CD4-positive, alpha-beta T cell treated with Interleukin-10 for 1 hour (primary cell): ENCODE data around the gene GATD1.

Experiments used
- DNase-seq: peaks from one replicate; pipeline ENCODE4 v3.0.0-alpha.2; 2020

GATD1 gene

GRCh38 chr11:794766-795633 is 17.7 kb upstream of the GATD1 start:
- no peak for DNase-seq

- DNase-seq, result no peak
Measured at GRCh38 chr11:794013-794765, 16.9 kb upstream of the GATD1 start.

DNA sequence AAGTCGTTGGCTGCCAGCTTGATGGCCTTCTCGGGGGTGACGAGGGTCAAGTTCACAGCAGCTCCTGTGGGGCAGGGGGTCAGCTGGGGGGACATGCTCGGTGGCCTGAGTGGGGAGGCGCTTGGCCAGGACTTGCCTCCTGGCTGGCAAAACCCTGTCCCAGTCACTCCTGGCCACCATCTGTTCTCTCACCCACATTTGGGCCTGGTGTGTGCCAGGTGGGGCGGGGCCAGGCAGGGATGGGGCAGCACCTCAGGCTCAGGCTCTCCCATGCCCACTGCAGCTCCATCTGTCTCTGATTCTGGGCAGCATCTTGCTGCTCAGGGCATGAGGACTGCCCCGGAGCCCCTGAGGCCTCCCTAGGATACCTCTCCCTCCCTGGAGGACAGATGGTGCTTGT is 16.3 kb upstream of the GATD1 start:
- DNase-seq, result no peak

DNA sequence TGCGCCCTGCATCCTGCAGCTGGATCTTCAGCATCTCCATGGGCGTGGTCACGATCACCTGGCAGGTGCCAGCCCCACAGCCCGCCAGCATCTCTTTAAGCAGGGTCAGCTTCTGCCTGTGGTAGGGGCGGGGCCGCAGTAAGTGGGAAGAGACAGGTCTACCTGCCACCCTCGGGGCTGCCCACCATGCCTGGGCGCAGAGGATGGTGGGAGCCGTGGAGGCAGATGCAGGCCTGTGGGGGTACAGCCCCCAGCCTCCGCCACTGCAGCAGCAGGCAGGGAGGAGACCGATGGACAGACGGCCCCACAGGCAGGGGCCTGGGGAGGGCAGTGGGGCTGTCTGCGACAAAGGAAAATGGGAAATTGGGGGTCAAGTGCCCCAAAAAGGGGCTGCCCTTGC is 15.6 kb upstream of the GATD1 start:
- no peak for DNase-seq

DNA sequence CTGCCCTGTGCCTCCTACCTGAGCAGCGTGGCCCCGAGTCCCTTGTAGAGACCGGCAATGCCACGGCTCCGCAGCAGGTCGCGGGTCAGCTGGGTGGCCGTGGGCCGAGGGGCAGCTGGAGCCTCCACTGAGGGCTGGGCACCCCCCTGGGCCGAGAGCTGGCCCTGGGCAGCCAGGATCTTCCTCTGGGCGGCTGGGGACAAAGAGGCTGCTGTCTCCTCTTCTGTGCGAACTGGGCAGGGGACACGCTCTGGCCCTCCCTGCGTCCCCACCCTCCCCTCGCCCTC is 15.2 kb upstream of the GATD1 start:
- DNase-seq, result no peak

DNA sequence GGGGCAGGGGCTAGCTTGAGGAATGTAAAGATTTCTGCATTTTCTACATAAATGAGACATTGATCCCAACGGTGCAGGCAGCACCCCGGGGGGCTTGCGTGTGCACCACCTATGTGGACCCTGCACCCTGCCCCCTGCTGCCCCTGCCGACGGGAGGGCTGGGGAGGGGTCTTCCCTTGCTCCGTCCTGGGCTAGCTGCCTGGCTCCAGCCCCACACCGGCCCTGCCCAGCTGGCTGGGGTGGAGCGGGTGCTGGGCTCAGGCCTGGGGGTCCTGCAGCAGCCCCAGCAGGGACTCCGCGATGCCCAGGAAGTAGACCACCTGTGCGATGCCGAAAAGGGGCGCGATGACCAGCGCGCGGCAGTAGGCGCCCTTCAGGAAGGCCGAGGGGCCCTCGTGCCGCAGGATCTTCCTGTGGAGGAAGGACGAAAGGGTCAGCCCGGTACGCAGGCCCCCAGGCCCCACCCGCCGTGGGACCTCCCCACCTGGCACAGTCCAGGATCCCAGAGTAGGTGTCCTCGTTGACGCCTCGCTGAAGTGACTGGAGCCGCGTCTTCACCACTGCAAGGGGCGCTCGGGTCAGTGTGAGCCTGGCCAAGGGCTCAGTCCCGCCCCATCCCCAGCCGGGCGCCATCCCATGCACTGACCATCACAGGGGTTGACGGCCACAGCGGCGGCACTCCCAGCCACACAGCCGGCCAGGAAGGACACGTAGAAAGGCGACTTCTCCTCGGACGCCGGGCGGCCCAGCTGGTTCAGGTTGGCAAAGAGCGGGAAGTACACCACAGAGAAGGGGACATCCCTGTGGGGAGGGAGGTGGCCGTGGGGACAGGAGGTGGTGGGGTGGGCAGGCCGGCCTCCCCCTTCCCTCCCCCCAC is 14.6 kb upstream of the GATD1 start:
- no peak for DNase-seq

- no peak for DNase-seq
Measured at GRCh38 chr11:790721-791564, 13.7 kb upstream of the GATD1 start.

DNA sequence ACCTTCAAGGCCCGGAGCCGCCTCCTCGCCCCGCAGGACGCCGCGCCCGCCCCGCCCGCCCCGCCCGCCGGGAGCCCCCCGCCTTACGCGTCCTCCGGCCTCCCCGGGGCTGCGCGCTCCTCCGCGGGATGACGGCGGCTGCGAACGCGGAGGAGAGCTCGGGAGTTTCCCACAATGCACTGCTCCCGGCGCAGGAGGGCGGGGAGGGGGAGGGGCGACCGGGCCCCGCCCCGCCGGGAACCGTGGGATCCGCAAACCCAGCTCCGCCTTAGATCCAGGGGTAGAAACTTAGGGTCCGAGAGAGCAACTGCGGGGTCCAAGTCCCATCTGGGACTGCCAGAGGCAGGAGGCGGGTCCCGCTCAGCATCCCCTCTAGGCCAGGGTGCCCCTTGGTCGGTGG is 12.7 kb upstream of the GATD1 start, which contains the start of gene CEND1:
TSS of gene CEND1 (minus strand) at position 148 of the 400 bp plus-strand sequence. CDS start 1,514 bp downstream, outside the sequence.
- DNase-seq, result peak; percentile 46

GRCh38 chr11:788953-789940 is 12.0 kb upstream of the GATD1 start:
- DNase-seq, result no peak

GRCh38 chr11:788009-788640 is 10.8 kb upstream of the GATD1 start:
- no peak for DNase-seq

GRCh38 chr11:787084-787675 is 9.9 kb upstream of the GATD1 start:
- DNase-seq, result no peak

DNA sequence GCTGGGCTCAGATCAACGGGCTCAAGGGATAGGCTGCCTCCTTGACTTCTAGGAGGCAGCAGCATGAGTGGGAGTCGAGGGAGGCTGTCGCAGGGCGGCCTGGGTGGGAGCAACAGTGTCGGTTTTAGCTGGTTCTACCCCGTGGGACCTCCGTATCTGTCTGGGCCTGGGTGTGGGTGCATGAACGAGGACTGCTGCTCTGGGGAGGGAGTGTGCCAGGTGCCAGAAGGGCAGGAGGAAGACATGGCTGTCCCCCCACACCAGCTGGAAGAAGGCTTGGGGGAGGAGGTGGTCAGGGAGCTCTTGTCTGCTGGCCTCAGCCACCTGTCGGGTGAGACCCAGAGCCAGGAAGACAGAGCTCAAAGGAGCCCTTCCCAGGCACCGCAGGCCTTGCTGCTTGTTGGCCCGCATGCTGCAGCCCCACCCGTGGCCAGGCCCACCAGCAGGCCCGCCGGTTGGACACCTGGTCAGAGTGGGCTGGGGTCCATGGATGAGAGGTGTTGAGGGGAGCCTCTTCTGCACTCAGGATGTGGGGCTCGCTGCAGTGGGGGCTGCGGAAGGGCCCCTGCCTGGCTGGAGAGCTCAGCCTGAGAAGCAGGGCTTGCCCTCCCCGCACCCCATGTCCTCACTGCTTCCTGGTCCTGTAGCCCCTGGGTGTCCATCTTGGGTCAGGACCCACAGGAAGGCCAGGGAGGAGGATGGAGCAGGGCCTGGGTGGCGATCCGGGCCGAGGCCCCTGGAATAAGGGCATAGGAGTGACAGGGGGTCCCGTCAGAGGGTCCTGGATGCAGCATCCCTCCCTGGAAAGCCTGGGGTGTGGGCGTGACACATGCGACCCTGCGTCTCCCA is 9.2 kb upstream of the GATD1 start:
- no peak for DNase-seq

- DNase-seq, result peak; percentile 39
Measured at GRCh38 chr11:783581-784015, 6.3 kb upstream of the GATD1 start.

GRCh38 chr11:782264-783174 is 5.2 kb upstream of the GATD1 start:
- no peak for DNase-seq

DNA sequence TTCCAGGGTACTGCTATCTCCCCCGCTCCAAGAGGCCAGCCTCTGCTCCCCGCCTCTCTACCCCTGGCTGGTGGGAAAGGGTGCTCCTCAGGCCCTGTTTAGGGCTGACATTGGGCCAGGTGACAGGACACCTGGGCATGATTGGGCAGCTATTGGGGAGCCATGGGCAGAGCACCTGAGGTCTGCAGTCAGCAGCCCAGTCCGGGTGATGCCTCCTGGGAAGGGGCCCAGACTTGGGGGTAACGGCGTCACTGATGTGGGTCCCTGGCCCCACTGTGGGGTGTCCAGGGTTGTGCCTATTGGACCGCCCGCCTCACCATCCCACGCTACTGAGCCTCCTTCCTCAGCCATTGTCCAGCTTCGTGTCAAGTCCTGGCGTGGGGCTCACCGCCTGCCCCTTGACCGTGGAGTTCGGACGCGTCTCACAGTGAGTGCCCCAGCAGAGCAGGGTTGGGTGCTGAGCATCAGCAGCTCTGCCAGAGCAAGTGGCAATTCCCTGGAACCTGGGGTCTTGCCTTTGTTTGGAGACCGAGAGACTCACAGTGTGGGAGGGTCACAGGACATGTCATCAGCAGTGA is 2.8 kb upstream of the GATD1 start:
- no peak for DNase-seq

DNA sequence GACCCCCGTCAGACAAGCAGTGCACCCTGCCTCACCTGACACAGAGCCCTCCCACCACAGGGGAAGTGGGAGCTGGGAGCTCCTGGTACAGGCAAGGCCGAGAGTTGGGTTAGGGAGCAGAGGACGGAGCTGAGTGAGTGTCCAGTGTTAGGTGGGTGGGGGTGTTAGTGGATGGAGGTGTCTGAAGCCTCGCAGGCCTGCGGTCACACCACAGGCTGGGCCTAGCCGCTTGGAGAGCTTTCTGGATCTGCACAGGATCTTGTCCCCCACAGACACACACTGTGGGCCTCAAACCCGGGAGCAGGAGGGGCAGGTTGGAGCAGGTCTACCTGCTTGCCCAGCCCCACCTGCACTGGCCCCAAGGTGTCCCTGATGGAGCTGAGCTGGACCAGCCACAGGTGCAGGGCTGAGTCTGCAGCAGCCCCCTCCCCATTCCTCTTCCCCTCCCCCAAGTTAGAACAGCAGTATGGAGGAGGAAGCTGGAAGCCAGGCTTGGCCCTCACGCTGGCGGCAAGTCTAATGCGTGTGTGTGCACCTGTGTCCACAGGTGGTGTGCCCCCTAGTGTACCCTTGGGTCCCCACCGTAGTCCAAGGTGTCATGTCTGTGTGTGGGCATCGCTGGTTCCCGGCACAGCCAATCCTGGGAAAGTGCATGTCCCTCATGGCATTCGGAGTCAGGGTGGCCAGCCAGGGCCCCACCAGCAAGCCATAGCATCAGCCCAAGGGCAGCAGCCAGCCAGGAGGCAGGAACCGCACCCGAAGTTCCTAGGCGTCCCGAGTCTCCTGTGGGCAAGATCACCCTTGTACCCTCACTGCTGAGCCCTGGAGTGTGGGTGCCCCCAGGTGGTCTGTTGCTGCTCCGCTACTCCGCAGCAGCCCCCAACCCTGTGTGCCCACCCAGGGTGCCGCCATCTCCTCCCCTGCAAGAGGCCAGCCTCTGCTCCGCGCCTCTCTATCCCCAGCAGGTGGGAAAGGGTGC is 2.0 kb upstream of the GATD1 start:
- DNase-seq, result no peak
